ENCODE results near the gene OBP2A. TPM values are rescaled to one million over a fixed set of nuclear protein-coding genes. Genes with fewer than 3 reads are reported as not detected.
"Not testable (repeated sequence)": the region's sequence is repeated elsewhere in the genome, so short reads cannot be mapped to it uniquely, and the experiment has no call there.

OBP2A gene
- total RNA-seq, 1 experiment from 2014 or later = not detected

DNA sequence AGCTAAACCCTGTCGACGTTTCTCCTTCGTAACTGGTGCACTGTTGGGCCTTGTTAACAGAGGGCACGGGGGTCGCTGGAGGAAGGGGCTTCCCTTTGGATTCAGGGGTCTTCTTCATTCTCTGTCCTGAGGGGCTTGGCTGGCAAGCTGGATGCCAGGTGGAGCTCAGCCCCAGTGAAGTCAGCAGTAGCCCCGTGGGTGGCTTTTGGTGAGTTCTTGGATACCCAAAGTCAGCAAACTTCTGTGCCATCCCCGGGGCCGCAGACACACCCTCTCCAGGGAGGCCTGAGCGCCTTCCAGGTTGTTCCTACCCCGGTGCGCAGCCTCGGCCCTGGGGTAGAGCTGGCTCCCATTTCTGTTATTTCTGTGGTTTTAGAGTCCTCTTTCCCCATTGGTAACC lies 12.3 kb upstream of the OBP2A start:
- BruUV-seq (replicated peaks) = no TSS peak
- H3K4me2 ChIP-seq (ENCODE audit: low read length) = no peak overlapping the region
- ATAC-seq (no peak), DNase-seq (ENCODE audit: low read depth, low spot score) (no peak)
- no peak overlapping the region for H3K4me3 ChIP-seq (replicated peaks in 1 of 2; ENCODE audit: low read depth in 1 of 2, low read length in 2 of 2)
- H3K9ac ChIP-seq (ENCODE audit: low read length) = no peak overlapping the region
- H3K27me3 ChIP-seq (ENCODE audit: insufficient read depth, low read length) = peaks cover 4% of the 10 kb centered on the region; the same call in 1 of the 2 replicates
- no peaks in the 10 kb centered on the region for H3K79me2 ChIP-seq (ENCODE audit: insufficient read depth, low read length)
- intact Hi-C loops (cut with micrococcal nuclease) = no loop called here
- H3K4me1 ChIP-seq (ENCODE audit: control insufficient read depth in 1 of 2, insufficient read depth in 2 of 2, low read length in 2 of 2) = no peaks in the 10 kb centered on the region
- H4K20me1 ChIP-seq (ENCODE audit: insufficient read depth) = no peaks in the 10 kb centered on the region
- H2AFZ ChIP-seq (ENCODE audit: low read depth, low read length, poor library complexity, severe bottlenecking) = no peak overlapping the region
- H3K9me3 ChIP-seq (ENCODE audit: control insufficient read depth in 1 of 2, insufficient read depth in 1 of 2, low read depth in 1 of 2, low read length in 2 of 2) = no peaks in the 10 kb centered on the region
- ChIA-PET RAD21 (ENCODE audit: low non-redundant PET in 1 of 2, low total read pairs in 2 of 2, uncharacterized antibody in 2 of 2, unreplicated experiment in 2 of 2) (no interaction called here), POLR2A (no interaction called here), CTCF (no interaction called here)
- H3K27ac ChIP-seq (ENCODE audit: low read depth, low read length) = no peak overlapping the region
- H3K9me2 ChIP-seq (ENCODE audit: insufficient read depth) = no peaks in the 10 kb centered on the region
- H3K36me3 ChIP-seq (ENCODE audit: control insufficient read depth in 1 of 2, insufficient read depth in 2 of 2, low read length in 2 of 2) = no peaks in the 10 kb centered on the region
- TF ChIP-seq EZH2 (IDR thresholded peaks at IDR 0.05) = no peak
- TF ChIP-seq SIN3A (IDR thresholded peaks at IDR 0.05; ENCODE audit: low read depth) = no peak

DNA sequence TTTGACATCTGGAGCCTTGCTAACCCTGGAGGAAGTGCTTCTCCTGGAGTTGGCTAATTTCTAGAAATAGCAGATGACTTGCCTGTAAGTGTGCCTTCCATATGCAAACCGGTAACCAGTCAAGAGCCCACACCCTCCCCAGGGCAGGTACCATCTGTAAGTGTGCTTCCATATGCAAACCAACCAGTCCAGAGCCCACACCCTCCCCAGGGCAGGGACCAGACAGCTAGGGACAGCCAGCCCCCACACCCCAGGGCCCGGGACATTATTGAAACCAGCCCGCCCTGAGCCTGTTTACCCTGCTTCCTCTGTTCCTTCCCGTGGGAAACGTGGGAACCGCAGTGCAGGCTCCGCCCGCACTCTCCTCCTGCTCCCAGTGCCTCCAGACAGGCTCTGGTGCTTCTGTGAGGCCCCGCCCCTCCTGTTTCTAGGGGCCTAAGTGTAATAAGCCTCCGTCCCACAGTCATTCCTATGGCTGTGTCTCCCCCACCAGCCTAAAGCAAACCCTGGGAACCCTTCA lies 11.7 kb upstream of the OBP2A start:
- H3K9me3 ChIP-seq (ENCODE audit: control insufficient read depth in 1 of 2, insufficient read depth in 1 of 2, low read depth in 1 of 2, low read length in 2 of 2); H4K20me1 ChIP-seq (ENCODE audit: insufficient read depth); RAD21 ChIA-PET (ENCODE audit: low non-redundant PET in 1 of 2, low total read pairs in 2 of 2, uncharacterized antibody in 2 of 2, unreplicated experiment in 2 of 2); H3K9ac ChIP-seq (ENCODE audit: low read length); CTCF ChIA-PET; ATAC-seq; POLR2A ChIA-PET; H3K79me2 ChIP-seq (ENCODE audit: insufficient read depth, low read length); H3K4me1 ChIP-seq (ENCODE audit: control insufficient read depth in 1 of 2, insufficient read depth in 2 of 2, low read length in 2 of 2); DNase-seq (ENCODE audit: low read depth, low spot score); H3K4me3 ChIP-seq (replicated peaks in 1 of 2; ENCODE audit: low read depth in 1 of 2, low read length in 2 of 2); H3K27me3 ChIP-seq (ENCODE audit: insufficient read depth, low read length); H2AFZ ChIP-seq (ENCODE audit: low read depth, low read length, poor library complexity, severe bottlenecking); BruUV-seq (replicated peaks); H3K4me2 ChIP-seq (ENCODE audit: low read length); H3K9me2 ChIP-seq (ENCODE audit: insufficient read depth); intact Hi-C loops (cut with micrococcal nuclease); H3K36me3 ChIP-seq (ENCODE audit: control insufficient read depth in 1 of 2, insufficient read depth in 2 of 2, low read length in 2 of 2); H3K27ac ChIP-seq (ENCODE audit: low read depth, low read length): not testable (repeated sequence)

DNA sequence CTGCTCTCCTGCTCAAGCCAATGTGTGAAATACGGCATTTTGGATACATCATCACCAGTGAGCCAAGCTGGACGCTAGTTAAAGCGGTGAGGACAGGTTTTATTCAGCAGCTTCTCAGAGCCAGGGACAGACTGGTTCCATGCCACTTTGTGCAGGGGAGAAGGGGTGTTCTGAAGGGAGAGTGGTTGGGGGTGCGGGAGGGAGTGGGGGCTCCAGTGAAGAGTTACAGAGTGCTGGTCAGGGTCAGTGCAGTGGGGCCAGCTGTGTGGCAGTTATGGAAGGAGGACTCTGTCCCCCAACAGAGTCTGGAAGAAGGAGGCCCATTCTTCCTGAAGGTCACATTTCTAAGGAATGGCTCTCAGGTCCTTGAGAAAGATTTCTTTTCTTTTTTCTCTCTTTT lies 11.1 kb upstream of the OBP2A start:
- H4K20me1 ChIP-seq (ENCODE audit: insufficient read depth); intact Hi-C loops (cut with micrococcal nuclease); H3K4me3 ChIP-seq (replicated peaks in 1 of 2; ENCODE audit: low read depth in 1 of 2, low read length in 2 of 2); H3K9ac ChIP-seq (ENCODE audit: low read length); RAD21 ChIA-PET (ENCODE audit: low non-redundant PET in 1 of 2, low total read pairs in 2 of 2, uncharacterized antibody in 2 of 2, unreplicated experiment in 2 of 2); BruUV-seq (replicated peaks); ATAC-seq; H3K27ac ChIP-seq (ENCODE audit: low read depth, low read length); POLR2A ChIA-PET; H3K9me2 ChIP-seq (ENCODE audit: insufficient read depth); H3K36me3 ChIP-seq (ENCODE audit: control insufficient read depth in 1 of 2, insufficient read depth in 2 of 2, low read length in 2 of 2); H3K4me2 ChIP-seq (ENCODE audit: low read length); H3K79me2 ChIP-seq (ENCODE audit: insufficient read depth, low read length); CTCF ChIA-PET; DNase-seq (ENCODE audit: low read depth, low spot score); H3K9me3 ChIP-seq (ENCODE audit: control insufficient read depth in 1 of 2, insufficient read depth in 1 of 2, low read depth in 1 of 2, low read length in 2 of 2); H3K4me1 ChIP-seq (ENCODE audit: control insufficient read depth in 1 of 2, insufficient read depth in 2 of 2, low read length in 2 of 2); H2AFZ ChIP-seq (ENCODE audit: low read depth, low read length, poor library complexity, severe bottlenecking): not testable (repeated sequence)
- H3K27me3 ChIP-seq (ENCODE audit: insufficient read depth, low read length) = peaks cover 13% of the 10 kb centered on the region; the same call in 1 of the 2 replicates

DNA sequence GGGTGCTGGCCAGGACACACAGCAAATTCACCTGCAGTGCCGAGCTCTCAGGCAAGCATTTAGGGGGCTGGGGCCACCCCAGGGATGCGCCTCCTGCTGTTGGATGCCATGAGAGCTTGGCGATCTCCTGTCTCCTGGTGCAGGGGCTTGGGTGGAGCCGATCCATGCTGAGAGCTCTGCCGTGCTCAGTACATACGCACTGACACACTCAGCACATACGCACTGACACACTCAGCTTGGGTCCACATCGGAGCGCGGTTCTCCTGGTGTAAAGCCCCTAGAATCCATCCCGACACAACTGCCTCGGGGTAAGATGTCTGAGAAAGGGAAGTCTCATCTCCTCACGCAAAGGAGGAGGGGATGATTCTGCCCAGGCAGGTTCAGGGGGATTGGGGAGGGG lies 10.3 kb upstream of the OBP2A start:
- peaks cover 16% of the 10 kb centered on the region; the same call in 1 of the 2 replicates for H3K27me3 ChIP-seq (ENCODE audit: insufficient read depth, low read length)
- H3K4me2 ChIP-seq (ENCODE audit: low read length); H3K4me3 ChIP-seq (replicated peaks in 1 of 2; ENCODE audit: low read depth in 1 of 2, low read length in 2 of 2); POLR2A ChIA-PET; H3K9me3 ChIP-seq (ENCODE audit: control insufficient read depth in 1 of 2, insufficient read depth in 1 of 2, low read depth in 1 of 2, low read length in 2 of 2); H3K9ac ChIP-seq (ENCODE audit: low read length); intact Hi-C loops (cut with micrococcal nuclease); RAD21 ChIA-PET (ENCODE audit: low non-redundant PET in 1 of 2, low total read pairs in 2 of 2, uncharacterized antibody in 2 of 2, unreplicated experiment in 2 of 2); ATAC-seq; H3K27ac ChIP-seq (ENCODE audit: low read depth, low read length); H2AFZ ChIP-seq (ENCODE audit: low read depth, low read length, poor library complexity, severe bottlenecking); BruUV-seq (replicated peaks); H4K20me1 ChIP-seq (ENCODE audit: insufficient read depth); H3K36me3 ChIP-seq (ENCODE audit: control insufficient read depth in 1 of 2, insufficient read depth in 2 of 2, low read length in 2 of 2); DNase-seq (ENCODE audit: low read depth, low spot score); H3K9me2 ChIP-seq (ENCODE audit: insufficient read depth); H3K79me2 ChIP-seq (ENCODE audit: insufficient read depth, low read length); CTCF ChIA-PET; H3K4me1 ChIP-seq (ENCODE audit: control insufficient read depth in 1 of 2, insufficient read depth in 2 of 2, low read length in 2 of 2): not testable (repeated sequence)
